HepG2 (cell line): ENCODE data around the gene HS3ST3B1. TPM values are rescaled to one million over a fixed set of nuclear protein-coding genes. Genes with fewer than 3 reads are reported as not detected.
A peak's percentile ranks its signal among the peaks of the same experiment; 100 is the strongest.

Experiments used
- AGO2 ChIP-seq: fragments of 200-400 bp; formaldehyde crosslinking; optimal IDR thresholded peaks from 2 replicates; pipeline ENCODE3; 2017; ENCODE audit warnings: mild to moderate bottlenecking, low read depth, low read length, moderate library complexity
- ARID4A ChIP-seq: sonication (generic); formaldehyde crosslinking; IDR thresholded peaks from 2 replicates; pipeline ENCODE4 v1.5.0; 2020; ENCODE audit warnings: mild to moderate bottlenecking, missing genetic modification reagents, borderline replicate concordance
- BRD4 ChIP-seq: sonication (generic); formaldehyde crosslinking; IDR thresholded peaks from 2 replicates; pipeline ENCODE4 v1.4.0; 2020; ENCODE audit warnings: missing genetic modification reagents
- HDAC6 ChIP-seq: fragments of 200-600 bp; sonication (generic); IDR thresholded peaks from 2 replicates; pipeline ENCODE4 v1.7.0; 2017; ENCODE audit warnings: mild to moderate bottlenecking, antibody characterized with exemption, low read length, low read depth
- HNRNPL ChIP-seq: fragments of 200-400 bp; formaldehyde crosslinking; IDR thresholded peaks from 2 replicates; pipeline ENCODE4 v1.6.1; 2017; ENCODE audit warnings: mild to moderate bottlenecking, low read depth, low read length
- MAZ ChIP-seq, 2 experiments: sonication (generic) in 1 of 2; formaldehyde crosslinking in 1 of 2; IDR thresholded peaks; 2 replicates each; pipeline versions ENCODE4 v1.5.0 to v1.6.1; 2012 to 2020; ENCODE audit warnings: low read depth in 2 of 2, mild to moderate bottlenecking in 2 of 2, borderline replicate concordance in 1 of 2, improper control_type of control experiment in 1 of 2, low read length in 1 of 2, missing genetic modification reagents in 1 of 2, moderate library complexity in 1 of 2
- MLLT10 ChIP-seq: sonication (generic); formaldehyde crosslinking; IDR thresholded peaks from 2 replicates; pipeline ENCODE4 v1.4.0; 2020; ENCODE audit warnings: missing genetic modification reagents
- SKI ChIP-seq: fragments of 450-650 bp; IDR thresholded peaks from one replicate; pipeline ENCODE4 v1.6.1; 2018; ENCODE audit warnings: mild to moderate bottlenecking; ENCODE audit not compliant: partially characterized antibody
- ZBTB3 ChIP-seq: sonication (generic); formaldehyde crosslinking; IDR thresholded peaks from 2 replicates; pipeline ENCODE4 v1.4.0; 2020; ENCODE audit warnings: low read depth, mild to moderate bottlenecking, moderate library complexity, missing genetic modification reagents, borderline replicate concordance
- ZNF777 ChIP-seq: sonication (generic); formaldehyde crosslinking; IDR thresholded peaks from 2 replicates; pipeline ENCODE4 v1.4.0; 2020; ENCODE audit warnings: missing genetic modification reagents
- polyA plus RNA-seq, 8 experiments: library from polyadenylated mRNA; depleted of rRNA in 3 of 8; stranded (reverse) in 7 of 8; unstranded in 1 of 8; fragments of >200 nt; fragmentation: Illumina TruSeq in 4 of 8; extraction: Trizol in 4 of 8; gene quantifications; 2 replicates each; pipeline versions ENCODE4 v1.2.1 to v1.2.3, GENCODE V29; 2011 to 2016; ENCODE audit warnings: low read depth in 4 of 8, missing spikeins in 1 of 8, mixed read lengths in 1 of 8; ENCODE audit not compliant: insufficient read depth in 1 of 8
- total RNA-seq, 5 experiments: library from RNA; depleted of rRNA; stranded (reverse); fragments of >200 nt; fragmentation: Illumina TruSeq; extraction: Trizol; gene quantifications; 2 replicates each; pipeline ENCODE4 v1.2.3, GENCODE V29; 2016; ENCODE audit warnings: low read depth in 1 of 5
- TF ChIP-seq, protein P1 (sequence below): sonication (generic); formaldehyde crosslinking; IDR thresholded peaks from 2 replicates; pipeline ENCODE4 v1.8.0; 2022; ENCODE audit warnings: mild to moderate bottlenecking, missing genetic modification reagents, moderate library complexity
- TF ChIP-seq, protein P2 (sequence below): sonication (generic); formaldehyde crosslinking; IDR thresholded peaks from 2 replicates; pipeline ENCODE4 v1.4.0; 2020; ENCODE audit warnings: mild to moderate bottlenecking, missing genetic modification reagents, borderline replicate concordance

Gene HS3ST3B1
- total and polyA plus RNA-seq, 2 of the 13 experiments (the other 11 are each of a cell fraction or from before 2014, with no cell fraction given): 15.7 to 39.5 TPM

- TF ChIP-seq AGO2 (peak; percentile 99), HDAC6 (0 out of 2 replicates have a peak, but pooled peaks have one; percentile 10), SKI (no peak), HNRNPL (no peak), MAZ (IDR thresholded peaks at IDR 0.05; ENCODE audit: borderline replicate concordance, low read depth, low read length) (no peak), MAZ (CRISPR knock-in tag; IDR thresholded peaks at IDR 0.05; ENCODE audit: low read depth) (0 out of 2 replicates have a peak, but pooled peaks have one; percentile 31), MLLT10 (peak; percentile 64; the same call in 1 of the 2 replicates), ARID4A (peak; percentile 58), ZNF777 (peak; percentile 19), ZBTB3 (CRISPR knock-in tag) (0 out of 2 replicates have a peak, but pooled peaks have one; percentile 50), BRD4 (CRISPR knock-in tag) (0 out of 2 replicates have a peak, but pooled peaks have one; percentile 3)
- TF ChIP-seq, protein P1, sequence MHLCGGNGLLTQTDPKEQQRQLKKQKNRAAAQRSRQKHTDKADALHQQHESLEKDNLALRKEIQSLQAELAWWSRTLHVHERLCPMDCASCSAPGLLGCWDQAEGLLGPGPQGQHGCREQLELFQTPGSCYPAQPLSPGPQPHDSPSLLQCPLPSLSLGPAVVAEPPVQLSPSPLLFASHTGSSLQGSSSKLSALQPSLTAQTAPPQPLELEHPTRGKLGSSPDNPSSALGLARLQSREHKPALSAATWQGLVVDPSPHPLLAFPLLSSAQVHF (CRISPR knock-in tag): peak; percentile 41; the same call in 1 of the 2 replicates
- TF ChIP-seq, protein P2, sequence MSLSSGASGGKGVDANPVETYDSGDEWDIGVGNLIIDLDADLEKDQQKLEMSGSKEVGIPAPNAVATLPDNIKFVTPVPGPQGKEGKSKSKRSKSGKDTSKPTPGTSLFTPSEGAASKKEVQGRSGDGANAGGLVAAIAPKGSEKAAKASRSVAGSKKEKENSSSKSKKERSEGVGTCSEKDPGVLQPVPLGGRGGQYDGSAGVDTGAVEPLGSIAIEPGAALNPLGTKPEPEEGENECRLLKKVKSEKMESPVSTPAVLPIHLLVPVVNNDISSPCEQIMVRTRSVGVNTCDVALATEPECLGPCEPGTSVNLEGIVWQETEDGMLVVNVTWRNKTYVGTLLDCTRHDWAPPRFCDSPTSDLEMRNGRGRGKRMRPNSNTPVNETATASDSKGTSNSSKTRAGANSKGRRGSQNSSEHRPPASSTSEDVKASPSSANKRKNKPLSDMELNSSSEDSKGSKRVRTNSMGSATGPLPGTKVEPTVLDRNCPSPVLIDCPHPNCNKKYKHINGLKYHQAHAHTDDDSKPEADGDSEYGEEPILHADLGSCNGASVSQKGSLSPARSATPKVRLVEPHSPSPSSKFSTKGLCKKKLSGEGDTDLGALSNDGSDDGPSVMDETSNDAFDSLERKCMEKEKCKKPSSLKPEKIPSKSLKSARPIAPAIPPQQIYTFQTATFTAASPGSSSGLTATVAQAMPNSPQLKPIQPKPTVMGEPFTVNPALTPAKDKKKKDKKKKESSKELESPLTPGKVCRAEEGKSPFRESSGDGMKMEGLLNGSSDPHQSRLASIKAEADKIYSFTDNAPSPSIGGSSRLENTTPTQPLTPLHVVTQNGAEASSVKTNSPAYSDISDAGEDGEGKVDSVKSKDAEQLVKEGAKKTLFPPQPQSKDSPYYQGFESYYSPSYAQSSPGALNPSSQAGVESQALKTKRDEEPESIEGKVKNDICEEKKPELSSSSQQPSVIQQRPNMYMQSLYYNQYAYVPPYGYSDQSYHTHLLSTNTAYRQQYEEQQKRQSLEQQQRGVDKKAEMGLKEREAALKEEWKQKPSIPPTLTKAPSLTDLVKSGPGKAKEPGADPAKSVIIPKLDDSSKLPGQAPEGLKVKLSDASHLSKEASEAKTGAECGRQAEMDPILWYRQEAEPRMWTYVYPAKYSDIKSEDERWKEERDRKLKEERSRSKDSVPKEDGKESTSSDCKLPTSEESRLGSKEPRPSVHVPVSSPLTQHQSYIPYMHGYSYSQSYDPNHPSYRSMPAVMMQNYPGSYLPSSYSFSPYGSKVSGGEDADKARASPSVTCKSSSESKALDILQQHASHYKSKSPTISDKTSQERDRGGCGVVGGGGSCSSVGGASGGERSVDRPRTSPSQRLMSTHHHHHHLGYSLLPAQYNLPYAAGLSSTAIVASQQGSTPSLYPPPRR (CRISPR knock-in tag): peak; percentile 28; the same call in 1 of the 2 replicates
Measured at GRCh38 chr17:14301279-14302090, 604 bp downstream of the HS3ST3B1 start (continued).
